ENCODE data around the gene RNF150.

RNF150 gene

GRCh38 chr4:141119071-141119470 lies 14.2 kb downstream of the RNF150 start:
- Mint-ChIP-seq H3K4me3 (no peak overlapping the region), H3K9me3 (no peaks in the 10 kb centered on the region), H3K4me1 (no peaks in the 10 kb centered on the region), H3K27me3 (peaks cover 7% of the 10 kb centered on the region), H3K36me3 (ENCODE audit: low read depth) (no peaks in the 10 kb centered on the region), H3K27ac (no peak overlapping the region)
- ATAC-seq: no peak
- no peak for DNase-seq

GRCh38 chr4:141118381-141118780 lies 14.9 kb downstream of the RNF150 start:
- Mint-ChIP-seq H3K9me3 (no peaks in the 10 kb centered on the region), H3K4me1 (no peaks in the 10 kb centered on the region)

GRCh38 chr4:141117935-141118334 lies 15.3 kb downstream of the RNF150 start:
- ATAC-seq (no peak), DNase-seq (no peak)
- Mint-ChIP-seq H3K36me3 (ENCODE audit: low read depth) (no peaks in the 10 kb centered on the region), H3K27me3 (peaks cover 7% of the 10 kb centered on the region), H3K4me1 (no peaks in the 10 kb centered on the region), H3K9me3 (no peaks in the 10 kb centered on the region), H3K27ac (no peak overlapping the region), H3K4me3 (no peak overlapping the region)

More at GRCh38 chr4:141118381-141118780, 14.9 kb downstream of the RNF150 start:
- peaks cover 7% of the 10 kb centered on the region for H3K27me3 Mint-ChIP-seq
- ATAC-seq (no peak), DNase-seq (no peak)
- no peaks in the 10 kb centered on the region for H3K36me3 Mint-ChIP-seq (ENCODE audit: low read depth)
- no peak overlapping the region for H3K4me3 Mint-ChIP-seq
- no peak overlapping the region for H3K27ac Mint-ChIP-seq

GRCh38 chr4:141109983-141110382 lies 23.3 kb downstream of the RNF150 start:
- Mint-ChIP-seq H3K4me1 (no peaks in the 10 kb centered on the region), H3K27ac (no peak overlapping the region), H3K9me3 (no peaks in the 10 kb centered on the region), H3K36me3 (ENCODE audit: low read depth) (no peaks in the 10 kb centered on the region), H3K27me3 (no peaks in the 10 kb centered on the region), H3K4me3 (no peak overlapping the region)
- DNase-seq (no peak), ATAC-seq (no peak)

DNA sequence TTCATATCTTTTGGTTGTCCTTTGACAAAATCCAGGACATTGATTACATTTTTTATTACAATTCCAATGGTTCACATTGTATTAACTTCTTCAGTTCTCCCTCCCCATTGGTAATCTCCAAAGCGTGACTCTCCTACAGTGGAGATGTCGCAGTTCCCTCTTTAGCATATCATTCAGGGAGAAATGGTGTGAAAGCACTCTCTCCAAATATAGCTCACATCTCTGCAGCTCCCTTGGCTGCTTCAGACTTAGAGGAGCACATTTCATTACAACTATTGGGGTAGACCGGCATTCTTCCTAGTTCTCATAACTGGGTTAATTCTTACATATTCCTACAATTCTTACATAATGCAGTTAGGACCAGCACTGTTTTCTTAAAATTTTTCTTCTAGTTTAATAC lies 25.3 kb downstream of the RNF150 start:
- DNase-seq: no peak
- no peak for ATAC-seq
- Mint-ChIP-seq H3K4me3 (no peak overlapping the region), H3K27me3 (no peaks in the 10 kb centered on the region), H3K9me3 (no peaks in the 10 kb centered on the region), H3K27ac (no peak overlapping the region), H3K4me1 (no peaks in the 10 kb centered on the region), H3K36me3 (ENCODE audit: low read depth) (no peaks in the 10 kb centered on the region)

GRCh38 chr4:141102367-141102766 lies 30.9 kb downstream of the RNF150 start:
- Mint-ChIP-seq H3K27me3 (no peaks in the 10 kb centered on the region), H3K9me3 (no peaks in the 10 kb centered on the region), H3K4me1 (no peaks in the 10 kb centered on the region), H3K27ac (no peak overlapping the region), H3K4me3 (no peak overlapping the region), H3K36me3 (ENCODE audit: low read depth) (no peaks in the 10 kb centered on the region)
- DNase-seq (no peak), ATAC-seq (no peak)

- Mint-ChIP-seq H3K36me3 (ENCODE audit: low read depth) (no peaks in the 10 kb centered on the region), H3K4me1 (no peaks in the 10 kb centered on the region), H3K4me3 (no peak overlapping the region), H3K9me3 (no peaks in the 10 kb centered on the region), H3K27me3 (no peaks in the 10 kb centered on the region), H3K27ac (no peak overlapping the region)
- DNase-seq (no peak), ATAC-seq (no peak)
These were observed 31.8 kb downstream of the RNF150 start for GRCh38 chr4:141101511-141101910.

GRCh38 chr4:141099326-141099725 lies 33.9 kb downstream of the RNF150 start:
- H3K4me3 Mint-ChIP-seq: no peak overlapping the region
- H3K36me3 Mint-ChIP-seq (ENCODE audit: low read depth): no peaks in the 10 kb centered on the region
- H3K27me3 Mint-ChIP-seq: no peaks in the 10 kb centered on the region
- H3K9me3 Mint-ChIP-seq: no peaks in the 10 kb centered on the region
- ATAC-seq: no peak
- H3K4me1 Mint-ChIP-seq: no peaks in the 10 kb centered on the region
- H3K27ac Mint-ChIP-seq: no peak overlapping the region
- no peak for DNase-seq

DNA sequence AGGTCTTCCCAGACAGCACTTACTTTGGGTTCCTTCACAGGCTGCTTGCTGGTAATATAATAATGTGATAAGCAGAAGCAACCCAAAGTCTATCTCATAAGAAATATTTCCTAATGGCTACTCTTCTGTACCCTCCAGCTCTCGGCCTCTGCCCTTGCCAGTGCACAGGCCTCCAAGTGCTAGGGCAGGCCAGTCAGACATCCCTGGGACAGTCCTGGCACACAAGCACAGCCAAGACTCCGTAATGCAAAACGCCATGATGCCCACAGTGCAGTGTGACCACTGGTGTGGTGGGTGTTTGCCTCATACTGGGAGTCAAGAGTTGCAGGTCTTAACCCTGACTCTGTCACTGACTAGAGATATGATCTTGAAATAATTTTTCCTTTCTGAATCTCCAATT lies 35.1 kb downstream of the RNF150 start:
- H3K27ac Mint-ChIP-seq: no peak overlapping the region
- H3K36me3 Mint-ChIP-seq (ENCODE audit: low read depth): no peaks in the 10 kb centered on the region
- H3K4me3 Mint-ChIP-seq: no peak overlapping the region
- ATAC-seq: no peak
- no peaks in the 10 kb centered on the region for H3K4me1 Mint-ChIP-seq
- H3K27me3 Mint-ChIP-seq: no peaks in the 10 kb centered on the region
- H3K9me3 Mint-ChIP-seq: peaks cover 8% of the 10 kb centered on the region
- DNase-seq: no peak

- no peaks in the 10 kb centered on the region for H3K4me1 Mint-ChIP-seq
- ATAC-seq (no peak), DNase-seq (no peak)
- no peak overlapping the region for H3K4me3 Mint-ChIP-seq
- H3K36me3 Mint-ChIP-seq (ENCODE audit: low read depth): no peaks in the 10 kb centered on the region
- no peak overlapping the region for H3K27ac Mint-ChIP-seq
- H3K27me3 Mint-ChIP-seq: no peaks in the 10 kb centered on the region
- H3K9me3 Mint-ChIP-seq: peaks cover 8% of the 10 kb centered on the region
These were observed 42.8 kb downstream of the RNF150 start for GRCh38 chr4:141090473-141090872.

- Mint-ChIP-seq H3K27ac (no peak overlapping the region), H3K4me1 (no peaks in the 10 kb centered on the region), H3K9me3 (no peaks in the 10 kb centered on the region), H3K4me3 (no peak overlapping the region), H3K36me3 (ENCODE audit: low read depth) (no peaks in the 10 kb centered on the region), H3K27me3 (no peaks in the 10 kb centered on the region)
- ATAC-seq (no peak), DNase-seq (no peak)
These were observed 51.3 kb downstream of the RNF150 start for GRCh38 chr4:141081921-141082395.

- ATAC-seq (no peak), DNase-seq (no peak)
- H3K9me3 Mint-ChIP-seq: no peaks in the 10 kb centered on the region
- H3K27me3 Mint-ChIP-seq: no peaks in the 10 kb centered on the region
- H3K4me3 Mint-ChIP-seq: no peak overlapping the region
- H3K27ac Mint-ChIP-seq: no peak overlapping the region
- no peaks in the 10 kb centered on the region for H3K4me1 Mint-ChIP-seq
- no peaks in the 10 kb centered on the region for H3K36me3 Mint-ChIP-seq (ENCODE audit: low read depth)
These were observed 52.6 kb downstream of the RNF150 start for GRCh38 chr4:141080668-141081067.

DNA sequence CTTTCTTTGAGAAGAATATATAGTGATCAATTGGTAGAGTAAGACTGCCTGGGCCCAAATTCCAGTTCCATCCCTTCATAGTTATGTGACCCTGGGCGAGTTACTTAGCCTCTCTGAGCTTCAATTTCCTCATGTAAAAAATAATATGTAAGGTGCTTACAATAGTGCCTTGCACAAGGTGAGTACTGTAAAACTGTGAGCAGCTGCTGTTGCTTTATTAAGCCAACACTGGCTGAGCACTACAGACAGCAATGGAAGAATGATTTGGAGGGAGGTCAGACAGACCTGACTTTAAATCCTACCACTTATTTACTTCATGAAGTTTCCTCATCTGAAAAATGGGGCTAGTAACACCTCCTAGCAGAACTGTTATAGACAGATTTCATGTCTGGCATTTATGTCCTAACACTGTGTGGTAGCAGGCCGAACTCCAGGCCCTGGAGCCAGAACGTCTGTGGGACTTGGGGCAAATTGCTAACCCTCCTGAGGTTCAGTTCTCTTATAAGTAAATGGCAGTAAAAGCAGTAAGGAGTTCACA lies 53.8 kb downstream of the RNF150 start:
- no peak for DNase-seq
- Mint-ChIP-seq H3K36me3 (ENCODE audit: low read depth) (no peaks in the 10 kb centered on the region), H3K27me3 (no peaks in the 10 kb centered on the region), H3K4me1 (no peaks in the 10 kb centered on the region), H3K9me3 (no peaks in the 10 kb centered on the region), H3K27ac (no peak overlapping the region), H3K4me3 (no peak overlapping the region)
- no peak for ATAC-seq

- Mint-ChIP-seq H3K27ac (no peak overlapping the region), H3K4me1 (no peaks in the 10 kb centered on the region), H3K27me3 (no peaks in the 10 kb centered on the region), H3K36me3 (ENCODE audit: low read depth) (no peaks in the 10 kb centered on the region), H3K9me3 (no peaks in the 10 kb centered on the region), H3K4me3 (no peak overlapping the region)
- ATAC-seq: no peak
- DNase-seq: no peak
These were observed 54.4 kb downstream of the RNF150 start for GRCh38 chr4:141078871-141079270.

DNA sequence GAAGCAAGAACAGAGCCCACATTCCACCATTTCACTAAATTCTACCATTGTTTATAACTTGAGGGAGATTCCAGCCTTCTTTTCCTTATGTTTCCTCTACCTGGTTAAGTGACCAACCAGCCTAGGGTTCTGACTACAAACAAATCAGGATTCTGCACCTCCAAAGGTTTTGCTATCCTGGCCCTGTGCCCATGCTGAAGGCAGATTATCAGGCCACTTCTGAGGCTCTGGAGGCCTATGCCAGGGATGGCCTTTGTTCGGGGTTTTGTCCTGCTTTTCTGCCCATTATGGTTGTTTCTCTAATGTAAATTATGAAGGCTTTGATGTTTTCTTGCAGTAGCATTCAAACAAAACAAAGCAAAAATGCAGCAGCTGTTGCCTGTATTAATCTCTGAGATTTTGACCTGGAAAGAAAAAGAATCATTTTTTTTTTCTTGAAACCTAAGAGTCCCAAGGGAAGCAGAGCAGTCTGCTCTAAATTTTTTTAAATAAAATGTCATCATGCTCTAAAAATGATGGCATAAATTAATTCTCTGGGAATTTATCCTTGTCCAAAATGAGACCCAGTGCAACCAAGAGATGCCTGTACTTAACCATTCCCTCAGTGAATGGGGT lies 55.6 kb downstream of the RNF150 start:
- H3K36me3 Mint-ChIP-seq (ENCODE audit: low read depth): no peaks in the 10 kb centered on the region
- no peak overlapping the region for H3K27ac Mint-ChIP-seq
- no peaks in the 10 kb centered on the region for H3K9me3 Mint-ChIP-seq

DNA sequence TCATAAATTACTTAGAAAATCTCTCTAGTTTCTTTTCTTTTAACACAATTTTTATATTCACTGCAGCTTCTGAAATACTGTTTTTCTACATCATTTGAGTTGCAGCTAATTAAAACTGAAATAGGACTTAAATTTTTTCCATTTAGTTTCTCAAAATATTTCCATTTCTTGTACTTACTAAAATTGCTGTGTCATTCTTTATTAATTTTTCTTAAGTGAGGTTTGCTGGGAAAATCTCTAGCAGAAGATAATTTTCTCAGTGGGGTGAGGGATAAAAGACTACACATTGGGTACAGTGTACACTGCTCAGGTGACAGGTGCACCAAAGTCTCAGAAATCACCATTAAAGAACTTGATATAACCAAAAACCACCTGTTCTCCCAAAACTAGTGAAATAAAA lies 57.7 kb downstream of the RNF150 start:
- Mint-ChIP-seq H3K9me3 (no peaks in the 10 kb centered on the region), H3K4me1 (no peaks in the 10 kb centered on the region), H3K27ac (no peak overlapping the region), H3K36me3 (ENCODE audit: low read depth) (no peaks in the 10 kb centered on the region), H3K4me3 (no peak overlapping the region), H3K27me3 (peaks cover 2% of the 10 kb centered on the region)
- DNase-seq: no peak
- ATAC-seq: no peak

More for the DNA sequence above, 55.6 kb downstream of the RNF150 start:
- Mint-ChIP-seq H3K4me3 (no peak overlapping the region), H3K4me1 (no peaks in the 10 kb centered on the region), H3K27me3 (peaks cover 2% of the 10 kb centered on the region)
- ATAC-seq (no peak), DNase-seq (no peak)

All from activated naive CD8-positive, alpha-beta T cell treated with anti-CD3 and anti-CD28 coated beads, Interleukin-2, amount 50 U/mL, for 24 hours (primary cell).